Hepatocyte (in vitro differentiated cells): ENCODE data around the gene NHSL1.

Experiments used
- EZH2 ChIP-seq: fragments of 200-600 bp; sonication (generic); IDR thresholded peaks from 2 replicates; pipeline ENCODE4 v1.6.1; 2016; ENCODE audit warnings: antibody characterized with exemption, mild to moderate bottlenecking, borderline replicate concordance
- TF ChIP-seq, protein P1 (sequence below): fragments of 200-600 bp; sonication (generic); IDR thresholded peaks from 2 replicates; pipeline ENCODE4 v1.5.1; 2016; ENCODE audit warnings: antibody characterized with exemption, mild to moderate bottlenecking; ENCODE audit not compliant: poor library complexity

DNA sequence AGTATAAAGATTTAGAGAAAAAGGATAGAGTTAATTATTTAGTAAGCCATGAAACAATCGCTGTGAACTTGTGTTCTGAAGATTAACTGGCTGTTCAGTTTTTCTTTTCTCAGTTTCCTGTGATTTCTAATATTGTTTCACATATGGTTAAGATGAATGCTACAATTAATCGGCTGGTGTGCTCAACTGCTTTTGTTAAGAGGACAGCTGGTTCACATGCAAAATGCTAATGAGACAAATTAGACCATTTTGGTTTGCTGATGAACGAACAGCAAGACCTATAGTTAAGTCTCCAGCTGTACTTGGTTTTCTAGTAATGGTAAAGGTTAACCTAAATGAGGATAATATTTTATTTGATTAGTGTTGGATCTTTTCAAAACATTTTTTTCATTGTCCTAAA lies 10.8 kb upstream of the NHSL1 start:
- TF ChIP-seq, protein P1, sequence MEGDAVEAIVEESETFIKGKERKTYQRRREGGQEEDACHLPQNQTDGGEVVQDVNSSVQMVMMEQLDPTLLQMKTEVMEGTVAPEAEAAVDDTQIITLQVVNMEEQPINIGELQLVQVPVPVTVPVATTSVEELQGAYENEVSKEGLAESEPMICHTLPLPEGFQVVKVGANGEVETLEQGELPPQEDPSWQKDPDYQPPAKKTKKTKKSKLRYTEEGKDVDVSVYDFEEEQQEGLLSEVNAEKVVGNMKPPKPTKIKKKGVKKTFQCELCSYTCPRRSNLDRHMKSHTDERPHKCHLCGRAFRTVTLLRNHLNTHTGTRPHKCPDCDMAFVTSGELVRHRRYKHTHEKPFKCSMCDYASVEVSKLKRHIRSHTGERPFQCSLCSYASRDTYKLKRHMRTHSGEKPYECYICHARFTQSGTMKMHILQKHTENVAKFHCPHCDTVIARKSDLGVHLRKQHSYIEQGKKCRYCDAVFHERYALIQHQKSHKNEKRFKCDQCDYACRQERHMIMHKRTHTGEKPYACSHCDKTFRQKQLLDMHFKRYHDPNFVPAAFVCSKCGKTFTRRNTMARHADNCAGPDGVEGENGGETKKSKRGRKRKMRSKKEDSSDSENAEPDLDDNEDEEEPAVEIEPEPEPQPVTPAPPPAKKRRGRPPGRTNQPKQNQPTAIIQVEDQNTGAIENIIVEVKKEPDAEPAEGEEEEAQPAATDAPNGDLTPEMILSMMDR: no peak
- no peak for TF ChIP-seq EZH2
